ENCODE data around the gene DIP2C. TPM values are rescaled to one million over a fixed set of nuclear protein-coding genes. Genes with fewer than 3 reads are reported as not detected.
"Not testable (repeated sequence)": the region's sequence is repeated elsewhere in the genome, so short reads cannot be mapped to it uniquely, and the experiment has no call there.

DIP2C gene
- total RNA-seq, 1 experiment from 2014 or later, result 11.0 TPM

DNA sequence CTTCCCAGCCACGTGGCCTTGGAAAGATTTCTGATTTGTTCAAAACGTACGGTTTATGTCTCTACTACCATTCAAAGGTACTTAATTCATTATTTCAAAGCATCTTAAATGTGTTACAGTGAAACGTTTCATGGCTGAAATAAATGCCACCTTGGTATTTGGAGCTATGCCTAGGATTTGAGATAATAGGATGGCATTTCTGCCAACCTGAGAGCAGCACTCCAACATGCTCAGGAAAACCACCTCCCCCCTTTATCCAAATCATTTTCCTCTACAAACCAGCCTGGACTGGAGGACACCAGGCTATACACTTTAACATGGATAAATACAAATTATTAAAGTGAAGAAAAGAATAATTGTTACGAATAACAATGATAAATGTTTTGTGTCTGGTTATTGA lies 293.4 kb downstream of the DIP2C start:
- H3K27me3 Mint-ChIP-seq (ENCODE audit: unreplicated experiment), result no peaks in the 10 kb centered on the region
- no peaks in the 10 kb centered on the region for H3K36me3 Mint-ChIP-seq (ENCODE audit: insufficient read depth, unreplicated experiment)
- CTCF ChIA-PET, result no interaction called here
- BruUV-seq (replicated peaks), result no TSS peak
- H3K4me1 Mint-ChIP-seq (ENCODE audit: low read depth, unreplicated experiment), result no peaks in the 10 kb centered on the region
- H3K9me3 Mint-ChIP-seq (ENCODE audit: low read depth, unreplicated experiment), result no peaks in the 10 kb centered on the region
- intact Hi-C loops (cut with micrococcal nuclease; ENCODE audit: unreplicated experiment), result no loop called here
- TF ChIP-seq, protein P1, sequence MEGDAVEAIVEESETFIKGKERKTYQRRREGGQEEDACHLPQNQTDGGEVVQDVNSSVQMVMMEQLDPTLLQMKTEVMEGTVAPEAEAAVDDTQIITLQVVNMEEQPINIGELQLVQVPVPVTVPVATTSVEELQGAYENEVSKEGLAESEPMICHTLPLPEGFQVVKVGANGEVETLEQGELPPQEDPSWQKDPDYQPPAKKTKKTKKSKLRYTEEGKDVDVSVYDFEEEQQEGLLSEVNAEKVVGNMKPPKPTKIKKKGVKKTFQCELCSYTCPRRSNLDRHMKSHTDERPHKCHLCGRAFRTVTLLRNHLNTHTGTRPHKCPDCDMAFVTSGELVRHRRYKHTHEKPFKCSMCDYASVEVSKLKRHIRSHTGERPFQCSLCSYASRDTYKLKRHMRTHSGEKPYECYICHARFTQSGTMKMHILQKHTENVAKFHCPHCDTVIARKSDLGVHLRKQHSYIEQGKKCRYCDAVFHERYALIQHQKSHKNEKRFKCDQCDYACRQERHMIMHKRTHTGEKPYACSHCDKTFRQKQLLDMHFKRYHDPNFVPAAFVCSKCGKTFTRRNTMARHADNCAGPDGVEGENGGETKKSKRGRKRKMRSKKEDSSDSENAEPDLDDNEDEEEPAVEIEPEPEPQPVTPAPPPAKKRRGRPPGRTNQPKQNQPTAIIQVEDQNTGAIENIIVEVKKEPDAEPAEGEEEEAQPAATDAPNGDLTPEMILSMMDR (IDR thresholded peaks at IDR 0.05; ENCODE audit: unreplicated experiment), result no peak
- H3K4me3 Mint-ChIP-seq (ENCODE audit: low read depth, unreplicated experiment), result no peak overlapping the region
- H3K27ac Mint-ChIP-seq (ENCODE audit: unreplicated experiment), result no peak overlapping the region
- DNase-seq, result no peak

DNA sequence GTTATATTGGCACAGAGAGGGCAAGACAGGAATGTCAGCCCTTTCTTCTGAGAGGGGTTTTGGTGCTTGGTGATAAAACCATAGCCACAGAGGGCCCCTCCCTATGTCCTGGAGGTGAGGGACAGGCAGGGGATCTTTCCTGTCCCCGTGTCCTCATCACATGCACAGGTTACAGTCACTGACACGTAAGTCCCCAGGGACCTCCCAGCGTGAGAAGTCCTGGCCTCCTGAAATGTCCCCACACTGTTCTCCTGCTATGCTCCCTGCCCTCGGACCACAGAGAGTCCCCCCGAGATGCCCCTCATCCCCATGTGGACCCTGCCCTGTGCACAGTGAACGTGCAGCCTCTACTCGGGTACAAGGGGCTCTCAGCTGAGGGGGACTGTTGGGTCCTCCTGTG lies 293.8 kb downstream of the DIP2C start:
- BruUV-seq (replicated peaks), result no TSS peak
- no peaks in the 10 kb centered on the region for H3K27me3 Mint-ChIP-seq (ENCODE audit: unreplicated experiment)
- no peak overlapping the region for H3K4me3 Mint-ChIP-seq (ENCODE audit: low read depth, unreplicated experiment)
- CTCF ChIA-PET, result no interaction called here
- H3K4me1 Mint-ChIP-seq (ENCODE audit: low read depth, unreplicated experiment), result no peaks in the 10 kb centered on the region
- H3K9me3 Mint-ChIP-seq (ENCODE audit: low read depth, unreplicated experiment), result no peaks in the 10 kb centered on the region
- TF ChIP-seq, protein P1 (IDR thresholded peaks at IDR 0.05; ENCODE audit: unreplicated experiment), result no peak
- H3K36me3 Mint-ChIP-seq (ENCODE audit: insufficient read depth, unreplicated experiment), result no peaks in the 10 kb centered on the region
- no peak overlapping the region for H3K27ac Mint-ChIP-seq (ENCODE audit: unreplicated experiment)
- no peak for DNase-seq
- intact Hi-C loops (cut with micrococcal nuclease; ENCODE audit: unreplicated experiment), result no loop called here

DNA sequence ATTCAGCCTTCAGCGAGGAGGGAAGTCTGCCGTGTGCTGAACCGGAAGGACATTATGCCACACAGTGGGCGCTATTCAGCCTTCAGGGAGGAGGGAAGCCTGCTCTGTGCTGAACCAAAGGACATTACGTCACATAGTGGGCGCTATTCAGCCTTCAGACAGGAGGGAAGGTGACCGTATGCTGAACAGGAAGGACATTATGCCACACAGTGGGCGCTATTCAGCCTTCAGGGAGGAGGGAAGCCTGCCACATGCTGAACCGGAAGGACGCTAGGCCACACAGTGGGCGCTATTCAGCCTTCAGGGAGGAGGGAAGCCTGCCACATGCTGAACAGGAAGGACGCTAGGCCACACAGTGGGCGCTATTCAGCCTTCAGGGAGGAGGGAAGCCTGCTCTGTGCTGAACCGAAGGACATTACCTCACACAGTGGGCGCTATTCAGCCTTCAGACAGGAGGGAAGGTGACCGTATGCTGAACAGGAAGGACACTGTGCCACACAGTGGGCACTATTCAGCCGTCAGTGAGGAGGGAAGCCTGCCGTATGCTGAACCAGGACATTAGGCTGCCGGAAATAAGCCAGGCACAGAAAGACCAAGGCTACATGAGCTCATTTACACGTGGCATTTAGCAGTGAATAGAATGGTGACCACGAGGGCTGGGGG lies 294.9 kb downstream of the DIP2C start:
- not testable (repeated sequence) for H3K27me3 Mint-ChIP-seq (ENCODE audit: unreplicated experiment)

GRCh38 chr10:393787-394438 lies 295.6 kb downstream of the DIP2C start:
- Mint-ChIP-seq H3K36me3 (ENCODE audit: insufficient read depth, unreplicated experiment) (no peaks in the 10 kb centered on the region), H3K27me3 (ENCODE audit: unreplicated experiment) (no peaks in the 10 kb centered on the region), H3K9me3 (ENCODE audit: low read depth, unreplicated experiment) (no peaks in the 10 kb centered on the region), H3K4me1 (ENCODE audit: low read depth, unreplicated experiment) (no peaks in the 10 kb centered on the region), H3K27ac (ENCODE audit: unreplicated experiment) (no peak overlapping the region), H3K4me3 (ENCODE audit: low read depth, unreplicated experiment) (no peak overlapping the region)
- no peak for DNase-seq
- no TSS peak for BruUV-seq (replicated peaks)
- CTCF ChIA-PET, result no interaction called here
- intact Hi-C loops (cut with micrococcal nuclease; ENCODE audit: unreplicated experiment), result no loop called here
- TF ChIP-seq, protein P1 (IDR thresholded peaks at IDR 0.05; ENCODE audit: unreplicated experiment), result no peak

More for the DNA sequence above, 294.9 kb downstream of the DIP2C start:
- CTCF ChIA-PET, result interaction anchor here (0.6 kb wide), 1 partner anchor 225 kb away, joined by 3 read pairs; no protein-coding TSS in a partner anchor
- H3K9me3 Mint-ChIP-seq (ENCODE audit: low read depth, unreplicated experiment); BruUV-seq (replicated peaks); H3K4me1 Mint-ChIP-seq (ENCODE audit: low read depth, unreplicated experiment); H3K36me3 Mint-ChIP-seq (ENCODE audit: insufficient read depth, unreplicated experiment); H3K4me3 Mint-ChIP-seq (ENCODE audit: low read depth, unreplicated experiment); H3K27ac Mint-ChIP-seq (ENCODE audit: unreplicated experiment); intact Hi-C loops (cut with micrococcal nuclease; ENCODE audit: unreplicated experiment); DNase-seq: not testable (repeated sequence)

Data from Calu3 (cell line).